Endothelial cell of umbilical vein (primary cell): ENCODE results near the gene FHIP2A. TPM values are rescaled to one million over a fixed set of nuclear protein-coding genes. Genes with fewer than 3 reads are reported as not detected.

Experiments
- BruUV-seq: library from RNA; stranded (reverse); fragments of 400-500 nt; replicated peaks from 2 replicates; lab custom pipeline; 2021; lab: Mats Ljungman, UMichigan
- CTCF ChIA-PET: fragments of 300-600, 350-600 bp; sonication (Branson Sonifier 250); formaldehyde crosslinking; loops from one replicate; lab custom pipeline; 2021; ENCODE audit warnings: antibody characterized with exemption, inconsistent platforms; lab: Charles Lee
- POLR2A ChIA-PET: fragments of 300-600, 350-600 bp; sonication (Branson Sonifier 250); formaldehyde crosslinking; loops from one replicate; lab custom pipeline; 2021; ENCODE audit warnings: antibody characterized with exemption, inconsistent platforms; lab: Charles Lee
- DNase-seq: peaks from one replicate; pipeline ENCODE4 v3.0.0-alpha.2; 2011; ENCODE audit warnings: low read depth, low spot score
- FAIRE-seq: peaks from 2 replicates; lab custom pipeline; 2011; peaks lifted over from hg19 to GRCh38; lab: Jason Lieb, UNC
- H2AFZ ChIP-seq: 2 replicates; pipeline ENCODE4 v1.6.0; 2012; ENCODE audit warnings: low read depth, low read length, control low read depth, inconsistent platforms
- H3K27ac ChIP-seq: 2 replicates; pipeline ENCODE4 v1.5.1; 2011; ENCODE audit warnings: low read depth, mild to moderate bottlenecking, control low read depth, low read length, moderate library complexity; ENCODE audit not compliant: insufficient read depth
- H3K27me3 ChIP-seq, 2 experiments: 2 replicates each; pipeline versions ENCODE4 v1.6.0 to v1.6.1; 2011; ENCODE audit warnings: low read length in 2 of 2, mixed read lengths in 1 of 2; ENCODE audit not compliant: control insufficient read depth in 2 of 2, insufficient read depth in 2 of 2
- H3K36me3 ChIP-seq, 2 experiments: 2 replicates in 1 of 2; 3 replicates in 1 of 2; pipeline ENCODE4 v1.5.1; 2011; ENCODE audit warnings: low read length in 2 of 2, mild to moderate bottlenecking in 1 of 2, moderate library complexity in 1 of 2; ENCODE audit not compliant: control insufficient read depth in 2 of 2, insufficient read depth in 2 of 2; ENCODE audit errors: extremely low read depth in 1 of 2
- H3K4me1 ChIP-seq: 3 replicates; pipeline ENCODE4 v1.5.1; 2011; ENCODE audit warnings: mild to moderate bottlenecking, low read length; ENCODE audit not compliant: control insufficient read depth, insufficient read depth; ENCODE audit errors: extremely low read depth
- H3K4me2 ChIP-seq: 2 replicates; pipeline ENCODE4 v1.6.1; 2011; ENCODE audit warnings: low read length, control low read depth, mixed read lengths; ENCODE audit not compliant: insufficient read depth
- H3K4me3 ChIP-seq, 3 experiments: fragments of 200-600 bp in 1 of 3; sonication (generic), shearing (Covaris generic) in 1 of 3; replicated peaks in 1 of 3; 2 replicates each; pipeline ENCODE4 v1.5.1; 2011 to 2016; ENCODE audit warnings: control low read depth in 3 of 3, low read length in 3 of 3, mild to moderate bottlenecking in 2 of 3, inconsistent platforms in 1 of 3, low read depth in 1 of 3, moderate library complexity in 1 of 3; ENCODE audit not compliant: insufficient read depth in 1 of 3
- H3K79me2 ChIP-seq: 2 replicates; pipeline ENCODE4 v1.6.0; 2012; ENCODE audit warnings: low read length, inconsistent platforms; ENCODE audit not compliant: control insufficient read depth, insufficient read depth
- H3K9ac ChIP-seq: replicated peaks from 2 replicates; pipeline ENCODE3; 2011; ENCODE audit warnings: low read length, control low read depth; ENCODE audit not compliant: insufficient read depth; ENCODE audit errors: extremely low read depth
- H3K9me1 ChIP-seq: replicated peaks from 3 replicates; pipeline ENCODE4 v1.6.0; 2011; ENCODE audit warnings: mild to moderate bottlenecking, low read length; ENCODE audit not compliant: control insufficient read depth, insufficient read depth; ENCODE audit errors: extremely low read depth
- H3K9me3 ChIP-seq: replicated peaks from 2 replicates; pipeline ENCODE4 v1.5.1; 2012; ENCODE audit warnings: low read length, inconsistent platforms; ENCODE audit not compliant: control insufficient read depth, insufficient read depth
- H4K20me1 ChIP-seq: replicated peaks from 2 replicates; pipeline ENCODE3; 2011; ENCODE audit warnings: mild to moderate bottlenecking, low read length; ENCODE audit not compliant: control insufficient read depth, insufficient read depth; ENCODE audit errors: extremely low read depth
- EZH2 ChIP-seq: IDR thresholded peaks from 2 replicates; pipeline ENCODE4 v1.6.1; 2012; ENCODE audit warnings: borderline replicate concordance, low read depth, mild to moderate bottlenecking, moderate library complexity, low read length, inconsistent platforms; ENCODE audit not compliant: severe bottlenecking
- FOS ChIP-seq: IDR thresholded peaks from 2 replicates; pipeline ENCODE4 v1.6.1; 2011; ENCODE audit warnings: mild to moderate bottlenecking, low read length, moderate library complexity, borderline replicate concordance; ENCODE audit not compliant: insufficient read depth
- GATA2 ChIP-seq: IDR thresholded peaks from 2 replicates; pipeline ENCODE4 v1.7.0; 2011; ENCODE audit warnings: low read depth, mild to moderate bottlenecking, moderate library complexity, mixed read lengths, low read length; ENCODE audit not compliant: insufficient read length, insufficient read depth
- JUN ChIP-seq: IDR thresholded peaks from 2 replicates; pipeline ENCODE4 v1.6.1; 2011; ENCODE audit warnings: borderline replicate concordance, low read depth; ENCODE audit not compliant: insufficient read length, insufficient read depth
- MYC ChIP-seq: IDR thresholded peaks from one replicate; pipeline ENCODE4 v1.6.1; 2011; ENCODE audit warnings: mild to moderate bottlenecking, low read depth, low read length
- POLR2A ChIP-seq: IDR thresholded peaks from 2 replicates; pipeline ENCODE4 v1.6.1; 2012; ENCODE audit warnings: low read depth, mild to moderate bottlenecking, control low read depth, low read length
- POLR2AphosphoS5 ChIP-seq: IDR thresholded peaks from 2 replicates; pipeline ENCODE4 v1.6.1; 2012; ENCODE audit warnings: low read depth, mild to moderate bottlenecking, control low read depth, low read length, moderate library complexity; ENCODE audit not compliant: insufficient read depth
- dilution Hi-C: fragments of 300-500 bp; cut with MboI; formaldehyde crosslinking; loops from one replicate; pipeline ENCODE4 v1.15.0; 2019; ENCODE audit warnings: low sequenced_read_pairs; ENCODE audit not compliant: extremely low pct_ligation_motif_present
- intact Hi-C: fragments of 100-400 bp; cut with micrococcal nuclease; formaldehyde crosslinking; loops from one replicate; pipeline ENCODE4 v1.10.0; 2022
- polyA plus RNA-seq, 4 experiments: library from polyadenylated mRNA; depleted of rRNA in 3 of 4; stranded (reverse) in 3 of 4; unstranded in 1 of 4; fragments of >200 nt; gene quantifications; 2 replicates each; pipeline versions ENCODE4 v1.2.1 to v1.2.3, GENCODE V29; 2011 to 2012; ENCODE audit warnings: missing spikeins in 1 of 4
- total RNA-seq: library from RNA; stranded (reverse); gene quantifications from 2 replicates; pipeline ENCODE4 v1.2.3, GENCODE V29; 2021
- TF ChIP-seq, protein P1 (sequence below), 2 donors: IDR thresholded peaks; 1 replicate in 1 of 2; 2 replicates in 1 of 2; pipeline ENCODE4 v1.5.1; 2011; ENCODE audit warnings: low read length in 2 of 2, mild to moderate bottlenecking in 2 of 2, moderate library complexity in 2 of 2, control low read depth in 1 of 2, inconsistent platforms in 1 of 2, low read depth in 1 of 2; ENCODE audit not compliant: insufficient read depth in 1 of 2; ENCODE audit errors: extremely low read depth in 1 of 2
- TF ChIP-seq, protein P2 (sequence below): IDR thresholded peaks from 2 replicates; pipeline ENCODE4 v1.6.1; 2011; ENCODE audit not compliant: insufficient read depth, insufficient read length

FHIP2A gene
- total and polyA plus RNA-seq, 2 donors (not counting 3 experiments of a cell fraction or from before 2014, with no cell fraction given), result 13.3 to 39.6 TPM

DNA sequence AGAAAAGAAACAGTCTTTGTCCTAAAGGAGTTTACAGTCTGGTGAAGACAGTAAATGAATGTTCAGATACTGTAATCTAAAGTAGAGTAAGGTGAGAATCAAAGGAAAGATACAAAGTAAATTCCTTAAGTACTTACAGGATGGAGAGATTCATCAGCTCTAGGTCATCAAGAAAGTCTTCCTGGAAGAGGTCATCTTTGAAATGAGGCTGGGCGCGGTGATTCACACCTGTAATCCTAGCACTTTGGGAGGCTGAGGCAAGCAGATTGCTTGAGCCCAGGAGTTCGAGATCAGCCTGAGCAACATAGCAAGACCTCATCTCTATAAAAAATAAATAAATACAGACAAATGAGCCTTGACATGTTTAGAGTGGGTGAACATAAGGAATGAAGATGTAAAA, 18.3 kb downstream of the FHIP2A start:
- H3K4me2 ChIP-seq, result no peak overlapping the region
- dilution Hi-C loops (no loop called here), intact Hi-C loops (no loop called here)
- no peaks in the 10 kb centered on the region for H3K79me2 ChIP-seq
- TF ChIP-seq FOS (no peak), POLR2AphosphoS5 (no peak), GATA2 (no peak), EZH2 (no peak), JUN (no peak), MYC (no peak), POLR2A (no peak)
- TF ChIP-seq, protein P1, sequence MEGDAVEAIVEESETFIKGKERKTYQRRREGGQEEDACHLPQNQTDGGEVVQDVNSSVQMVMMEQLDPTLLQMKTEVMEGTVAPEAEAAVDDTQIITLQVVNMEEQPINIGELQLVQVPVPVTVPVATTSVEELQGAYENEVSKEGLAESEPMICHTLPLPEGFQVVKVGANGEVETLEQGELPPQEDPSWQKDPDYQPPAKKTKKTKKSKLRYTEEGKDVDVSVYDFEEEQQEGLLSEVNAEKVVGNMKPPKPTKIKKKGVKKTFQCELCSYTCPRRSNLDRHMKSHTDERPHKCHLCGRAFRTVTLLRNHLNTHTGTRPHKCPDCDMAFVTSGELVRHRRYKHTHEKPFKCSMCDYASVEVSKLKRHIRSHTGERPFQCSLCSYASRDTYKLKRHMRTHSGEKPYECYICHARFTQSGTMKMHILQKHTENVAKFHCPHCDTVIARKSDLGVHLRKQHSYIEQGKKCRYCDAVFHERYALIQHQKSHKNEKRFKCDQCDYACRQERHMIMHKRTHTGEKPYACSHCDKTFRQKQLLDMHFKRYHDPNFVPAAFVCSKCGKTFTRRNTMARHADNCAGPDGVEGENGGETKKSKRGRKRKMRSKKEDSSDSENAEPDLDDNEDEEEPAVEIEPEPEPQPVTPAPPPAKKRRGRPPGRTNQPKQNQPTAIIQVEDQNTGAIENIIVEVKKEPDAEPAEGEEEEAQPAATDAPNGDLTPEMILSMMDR (IDR thresholded peaks at IDR 0.05; ENCODE audit: extremely low read depth in 1 of 2, insufficient read depth in 1 of 2, low read depth in 1 of 2, low read length in 2 of 2), result no peak
- TF ChIP-seq, protein P2, sequence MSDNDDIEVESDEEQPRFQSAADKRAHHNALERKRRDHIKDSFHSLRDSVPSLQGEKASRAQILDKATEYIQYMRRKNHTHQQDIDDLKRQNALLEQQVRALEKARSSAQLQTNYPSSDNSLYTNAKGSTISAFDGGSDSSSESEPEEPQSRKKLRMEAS, result no peak
- H3K27me3 ChIP-seq, result no peaks in the 10 kb centered on the region
- DNase-seq (no peak), FAIRE-seq (no peak)
- ChIA-PET POLR2A (no interaction called here), CTCF (interaction anchor here (1.2 kb wide), 1 partner anchor 10 kb away, joined by 3 read pairs; no protein-coding TSS in a partner anchor)
- no peak overlapping the region for H3K9ac ChIP-seq
- H3K36me3 ChIP-seq, result peaks cover 5 to 9% of the 10 kb centered on the region in 2 experiments
- no peak overlapping the region for H3K4me3 ChIP-seq
- H3K27ac ChIP-seq, result no peak overlapping the region
- BruUV-seq, result no TSS peak
- no peaks in the 10 kb centered on the region for H3K4me1 ChIP-seq
- H3K9me1 ChIP-seq, result no peaks in the 10 kb centered on the region
- no peaks in the 10 kb centered on the region for H3K9me3 ChIP-seq
- H4K20me1 ChIP-seq, result no peaks in the 10 kb centered on the region
- no peak overlapping the region for H2AFZ ChIP-seq
